SK-N-SH (cell line): Measurements from ENCODE around the gene SAMD8.

ENCODE experiments used
- EP300 ChIP-seq, 2 experiments: IDR thresholded peaks; 2 replicates each; pipeline versions ENCODE4 v1.4.0 to v1.6.1; 2012; ENCODE audit warnings: borderline replicate concordance in 1 of 2, low read depth in 1 of 2, low read length in 1 of 2
- GABPA ChIP-seq: IDR thresholded peaks from 2 replicates; pipeline ENCODE4 v1.4.0; 2012; ENCODE audit warnings: low read depth, mild to moderate bottlenecking
- JUND ChIP-seq: IDR thresholded peaks from 2 replicates; pipeline ENCODE4 v1.4.0; 2012
- POLR2AphosphoS5 ChIP-seq: IDR thresholded peaks from 2 replicates; pipeline ENCODE4 v1.6.1; 2012; ENCODE audit warnings: low read depth, low read length
- RAD21 ChIP-seq: IDR thresholded peaks from 2 replicates; pipeline ENCODE4 v1.6.1; 2012; ENCODE audit warnings: mild to moderate bottlenecking, low read length
- TAF1 ChIP-seq: IDR thresholded peaks from 2 replicates; pipeline ENCODE4 v1.6.1; 2012; ENCODE audit warnings: low read depth, mild to moderate bottlenecking, low read length, moderate library complexity, borderline replicate concordance
- TCF12 ChIP-seq: IDR thresholded peaks from 2 replicates; pipeline ENCODE4 v1.4.0; 2012
- USF2 ChIP-seq: fragments of 150-350 bp; IDR thresholded peaks from 2 replicates; pipeline ENCODE4 v1.6.1; 2017; ENCODE audit warnings: antibody characterized with exemption, low read length, low read depth, borderline replicate concordance
- YY1 ChIP-seq: IDR thresholded peaks from 2 replicates; pipeline ENCODE4 v1.4.0; 2012; ENCODE audit warnings: low read depth, mild to moderate bottlenecking
- TF ChIP-seq, protein P1 (sequence below): IDR thresholded peaks from 2 replicates; pipeline ENCODE4 v1.6.1; 2012; ENCODE audit warnings: mild to moderate bottlenecking, low read depth, low read length, moderate library complexity
- TF ChIP-seq, protein P2 (sequence below): IDR thresholded peaks from 2 replicates; pipeline ENCODE4 v1.4.0; 2012; ENCODE audit warnings: low read depth
- TF ChIP-seq, protein P3 (sequence below): fragments of 200-600 bp; sonication (generic); IDR thresholded peaks from 2 replicates; pipeline ENCODE4 v1.6.1; 2017; ENCODE audit warnings: antibody characterized with exemption, mild to moderate bottlenecking, moderate library complexity

DNA sequence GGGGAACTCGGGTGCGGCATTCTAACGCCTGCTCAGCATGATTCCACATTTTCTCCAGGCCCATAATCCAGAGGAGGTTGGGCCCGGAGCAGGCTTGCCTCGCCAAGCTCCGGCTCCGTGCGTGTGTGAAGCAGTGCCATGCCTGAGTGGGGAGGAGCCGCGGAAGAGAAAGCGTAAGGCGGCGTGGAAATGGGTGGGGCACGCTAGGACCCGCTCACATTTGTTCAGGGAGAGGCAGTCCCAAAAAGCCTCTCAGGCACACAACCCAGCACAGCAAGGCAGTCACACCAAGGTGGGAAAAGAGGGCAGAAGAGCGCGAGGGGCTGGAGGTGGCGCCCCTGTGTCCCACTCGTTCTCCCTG is 98.4 kb downstream of the SAMD8 start:
- no peak for TF ChIP-seq GABPA
- TF ChIP-seq, protein P1, sequence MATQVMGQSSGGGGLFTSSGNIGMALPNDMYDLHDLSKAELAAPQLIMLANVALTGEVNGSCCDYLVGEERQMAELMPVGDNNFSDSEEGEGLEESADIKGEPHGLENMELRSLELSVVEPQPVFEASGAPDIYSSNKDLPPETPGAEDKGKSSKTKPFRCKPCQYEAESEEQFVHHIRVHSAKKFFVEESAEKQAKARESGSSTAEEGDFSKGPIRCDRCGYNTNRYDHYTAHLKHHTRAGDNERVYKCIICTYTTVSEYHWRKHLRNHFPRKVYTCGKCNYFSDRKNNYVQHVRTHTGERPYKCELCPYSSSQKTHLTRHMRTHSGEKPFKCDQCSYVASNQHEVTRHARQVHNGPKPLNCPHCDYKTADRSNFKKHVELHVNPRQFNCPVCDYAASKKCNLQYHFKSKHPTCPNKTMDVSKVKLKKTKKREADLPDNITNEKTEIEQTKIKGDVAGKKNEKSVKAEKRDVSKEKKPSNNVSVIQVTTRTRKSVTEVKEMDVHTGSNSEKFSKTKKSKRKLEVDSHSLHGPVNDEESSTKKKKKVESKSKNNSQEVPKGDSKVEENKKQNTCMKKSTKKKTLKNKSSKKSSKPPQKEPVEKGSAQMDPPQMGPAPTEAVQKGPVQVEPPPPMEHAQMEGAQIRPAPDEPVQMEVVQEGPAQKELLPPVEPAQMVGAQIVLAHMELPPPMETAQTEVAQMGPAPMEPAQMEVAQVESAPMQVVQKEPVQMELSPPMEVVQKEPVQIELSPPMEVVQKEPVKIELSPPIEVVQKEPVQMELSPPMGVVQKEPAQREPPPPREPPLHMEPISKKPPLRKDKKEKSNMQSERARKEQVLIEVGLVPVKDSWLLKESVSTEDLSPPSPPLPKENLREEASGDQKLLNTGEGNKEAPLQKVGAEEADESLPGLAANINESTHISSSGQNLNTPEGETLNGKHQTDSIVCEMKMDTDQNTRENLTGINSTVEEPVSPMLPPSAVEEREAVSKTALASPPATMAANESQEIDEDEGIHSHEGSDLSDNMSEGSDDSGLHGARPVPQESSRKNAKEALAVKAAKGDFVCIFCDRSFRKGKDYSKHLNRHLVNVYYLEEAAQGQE, result no peak
- TF ChIP-seq USF2, result no peak
- no peak for TF ChIP-seq RAD21
- TF ChIP-seq, protein P2, sequence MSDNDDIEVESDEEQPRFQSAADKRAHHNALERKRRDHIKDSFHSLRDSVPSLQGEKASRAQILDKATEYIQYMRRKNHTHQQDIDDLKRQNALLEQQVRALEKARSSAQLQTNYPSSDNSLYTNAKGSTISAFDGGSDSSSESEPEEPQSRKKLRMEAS, result peak; percentile 92
- TF ChIP-seq, protein P3, sequence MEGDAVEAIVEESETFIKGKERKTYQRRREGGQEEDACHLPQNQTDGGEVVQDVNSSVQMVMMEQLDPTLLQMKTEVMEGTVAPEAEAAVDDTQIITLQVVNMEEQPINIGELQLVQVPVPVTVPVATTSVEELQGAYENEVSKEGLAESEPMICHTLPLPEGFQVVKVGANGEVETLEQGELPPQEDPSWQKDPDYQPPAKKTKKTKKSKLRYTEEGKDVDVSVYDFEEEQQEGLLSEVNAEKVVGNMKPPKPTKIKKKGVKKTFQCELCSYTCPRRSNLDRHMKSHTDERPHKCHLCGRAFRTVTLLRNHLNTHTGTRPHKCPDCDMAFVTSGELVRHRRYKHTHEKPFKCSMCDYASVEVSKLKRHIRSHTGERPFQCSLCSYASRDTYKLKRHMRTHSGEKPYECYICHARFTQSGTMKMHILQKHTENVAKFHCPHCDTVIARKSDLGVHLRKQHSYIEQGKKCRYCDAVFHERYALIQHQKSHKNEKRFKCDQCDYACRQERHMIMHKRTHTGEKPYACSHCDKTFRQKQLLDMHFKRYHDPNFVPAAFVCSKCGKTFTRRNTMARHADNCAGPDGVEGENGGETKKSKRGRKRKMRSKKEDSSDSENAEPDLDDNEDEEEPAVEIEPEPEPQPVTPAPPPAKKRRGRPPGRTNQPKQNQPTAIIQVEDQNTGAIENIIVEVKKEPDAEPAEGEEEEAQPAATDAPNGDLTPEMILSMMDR, result no peak
- no peak; the same call in 1 of the 2 replicates for TF ChIP-seq TAF1
- TF ChIP-seq EP300 (IDR thresholded peaks at IDR 0.05; ENCODE audit: borderline replicate concordance in 1 of 2, low read depth in 1 of 2, low read length in 1 of 2), result no peak
- TF ChIP-seq YY1, result no peak
- TF ChIP-seq JUND, result no peak
- TF ChIP-seq TCF12, result no peak
- TF ChIP-seq POLR2AphosphoS5, result no peak
